ENCODE measurements around the gene FNDC8.
A peak's percentile ranks its signal among the peaks of the same experiment; 100 is the strongest.

The FNDC8 gene

DNA sequence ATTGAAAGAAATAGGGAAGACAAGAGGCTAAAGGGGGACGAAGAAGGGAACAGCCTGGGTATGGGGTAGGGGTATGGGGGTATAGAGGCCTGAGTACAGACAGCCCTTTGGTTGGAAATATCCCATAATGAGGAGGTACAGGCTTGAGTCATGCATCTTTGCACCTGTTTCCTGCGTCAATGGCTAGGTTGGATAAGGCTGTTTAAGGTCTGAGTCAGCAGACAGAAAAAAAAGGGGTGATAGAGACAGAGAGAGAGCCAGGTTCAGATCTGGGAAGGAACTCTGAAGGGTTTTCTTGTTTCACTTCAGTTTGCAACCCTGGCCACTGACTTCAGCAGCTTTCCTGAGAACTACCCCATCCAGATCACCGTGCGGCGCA lies 8.5 kb downstream of the FNDC8 start:
- FAIRE-seq (no peak), DNase-seq (ENCODE audit: insufficient read length) (no peak)
- no peak for TF ChIP-seq POLR2AphosphoS5 (IDR thresholded peaks at IDR 0.05; ENCODE audit: low read depth, low read length)
- TF ChIP-seq TAF1 (IDR thresholded peaks at IDR 0.05; ENCODE audit: borderline replicate concordance, low read depth, low read length), result no peak
- no peak for TF ChIP-seq POLR2A (IDR thresholded peaks at IDR 0.05; ENCODE audit: low read depth, low read length)

DNA sequence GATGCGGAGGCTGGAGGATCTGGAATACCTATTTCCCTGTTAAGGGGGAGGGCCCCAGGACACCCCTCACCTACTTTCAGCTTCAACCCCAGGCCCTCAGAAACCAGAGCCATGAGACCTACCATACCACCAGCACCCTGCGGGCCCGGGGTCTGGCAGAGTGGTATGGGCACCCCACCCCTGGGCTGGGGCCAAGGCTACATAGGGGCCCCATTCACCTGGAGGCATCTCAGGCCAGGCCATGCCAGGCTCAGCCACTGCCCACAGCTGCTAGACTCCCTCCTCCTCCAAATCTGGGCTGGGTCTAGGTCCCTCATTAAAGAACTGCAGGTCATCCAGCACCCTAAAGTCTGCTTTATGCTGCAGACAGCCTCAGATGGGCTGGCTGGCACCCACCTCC lies 9.0 kb downstream of the FNDC8 start:
- DNase-seq (ENCODE audit: insufficient read length), result no peak
- peak; percentile 48 for TF ChIP-seq POLR2AphosphoS5 (IDR thresholded peaks at IDR 0.05; ENCODE audit: low read depth, low read length)
- TF ChIP-seq TAF1 (IDR thresholded peaks at IDR 0.05; ENCODE audit: borderline replicate concordance, low read depth, low read length), result no peak
- no peak for FAIRE-seq

DNA sequence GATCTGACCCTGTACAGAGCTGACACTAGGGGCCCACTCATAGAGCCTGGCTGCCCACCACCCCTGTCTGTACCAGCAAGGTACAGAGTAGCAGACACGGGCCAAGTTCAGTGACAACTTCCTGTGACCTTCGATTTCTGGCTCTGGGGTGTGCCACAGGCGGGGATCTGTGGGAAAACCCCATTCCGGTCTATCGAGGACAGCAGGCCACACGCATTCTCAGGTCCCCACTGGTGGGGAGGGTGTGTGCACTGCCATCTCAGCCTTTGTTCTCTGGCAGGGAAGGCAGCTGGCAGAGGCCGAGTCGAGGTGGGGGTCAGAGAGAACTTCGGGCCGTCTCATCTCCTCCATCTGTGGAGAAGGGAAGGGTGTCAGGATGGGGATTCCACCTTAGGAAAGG lies 10.7 kb downstream of the FNDC8 start:
- FAIRE-seq, result no peak
- TF ChIP-seq TAF1 (IDR thresholded peaks at IDR 0.05; ENCODE audit: borderline replicate concordance, low read depth, low read length), result no peak
- no peak for TF ChIP-seq POLR2A (IDR thresholded peaks at IDR 0.05; ENCODE audit: low read depth, low read length)
- TF ChIP-seq POLR2AphosphoS5 (IDR thresholded peaks at IDR 0.05; ENCODE audit: low read depth, low read length), result no peak
- DNase-seq (ENCODE audit: insufficient read length), result no peak

DNA sequence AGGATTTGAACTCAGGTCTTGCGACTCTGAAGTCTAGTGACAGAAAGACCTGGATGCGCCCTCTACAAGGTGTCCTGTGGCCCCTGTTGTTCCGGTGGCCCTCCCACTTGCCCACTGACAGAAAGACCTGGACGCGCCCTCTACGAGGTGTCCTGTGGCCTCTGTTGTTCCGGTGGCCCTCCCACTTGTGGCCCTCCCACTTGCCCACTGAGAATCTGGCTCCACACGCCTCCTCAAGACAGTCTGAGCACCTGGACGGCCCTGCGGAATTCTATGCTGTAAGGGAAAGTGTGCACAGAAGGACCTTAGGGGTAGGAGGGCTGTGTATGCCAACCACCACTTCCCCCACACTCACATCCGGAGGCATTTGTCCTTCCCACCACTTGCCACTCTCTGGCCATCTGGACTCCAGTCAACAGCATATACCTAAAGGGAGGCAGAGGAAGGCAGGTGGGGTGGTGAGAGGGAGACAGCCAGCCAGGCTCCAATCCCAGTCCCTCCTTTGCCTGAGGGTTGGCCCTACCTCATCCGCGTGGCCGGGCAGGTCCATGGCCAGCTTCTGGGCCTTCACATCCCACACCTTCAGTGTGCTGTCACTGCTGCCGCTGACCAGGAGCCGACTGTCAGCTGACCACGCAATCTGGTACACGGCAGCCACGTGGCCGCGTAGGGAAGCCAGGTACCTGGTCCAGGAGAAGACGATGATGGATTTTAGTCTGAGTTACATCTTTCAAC lies 11.6 kb downstream of the FNDC8 start:
- FAIRE-seq, result no peak
- TF ChIP-seq TAF1 (IDR thresholded peaks at IDR 0.05; ENCODE audit: borderline replicate concordance, low read depth, low read length) (no peak), POLR2A (IDR thresholded peaks at IDR 0.05; ENCODE audit: low read depth, low read length) (no peak), POLR2AphosphoS5 (IDR thresholded peaks at IDR 0.05; ENCODE audit: low read depth, low read length) (no peak)
- DNase-seq (ENCODE audit: insufficient read length), result no peak

DNA sequence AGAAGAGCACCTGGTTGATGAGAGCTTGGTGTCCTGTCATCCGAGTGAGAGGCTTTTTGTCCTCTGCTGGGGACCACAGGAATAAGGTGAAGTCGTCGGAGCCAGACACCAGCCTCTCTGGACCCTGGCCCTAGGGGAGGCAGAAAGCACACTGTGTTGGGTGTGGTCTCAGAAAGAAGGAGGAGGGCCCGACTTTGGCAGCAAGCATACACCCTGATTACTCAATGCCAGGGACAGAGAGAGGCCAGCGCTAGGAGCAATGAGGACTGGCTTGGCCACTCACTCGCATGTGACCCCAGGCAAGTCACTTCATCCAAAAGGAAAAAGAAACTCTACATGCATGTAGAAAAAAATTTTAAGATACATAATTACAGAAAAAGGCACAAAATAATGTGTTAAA lies 13.9 kb downstream of the FNDC8 start:
- TF ChIP-seq TAF1 (IDR thresholded peaks at IDR 0.05; ENCODE audit: borderline replicate concordance, low read depth, low read length), result no peak
- TF ChIP-seq POLR2A (IDR thresholded peaks at IDR 0.05; ENCODE audit: low read depth, low read length), result no peak
- no peak for TF ChIP-seq POLR2AphosphoS5 (IDR thresholded peaks at IDR 0.05; ENCODE audit: low read depth, low read length)
- DNase-seq (ENCODE audit: insufficient read length) (no peak), FAIRE-seq (no peak)

DNA sequence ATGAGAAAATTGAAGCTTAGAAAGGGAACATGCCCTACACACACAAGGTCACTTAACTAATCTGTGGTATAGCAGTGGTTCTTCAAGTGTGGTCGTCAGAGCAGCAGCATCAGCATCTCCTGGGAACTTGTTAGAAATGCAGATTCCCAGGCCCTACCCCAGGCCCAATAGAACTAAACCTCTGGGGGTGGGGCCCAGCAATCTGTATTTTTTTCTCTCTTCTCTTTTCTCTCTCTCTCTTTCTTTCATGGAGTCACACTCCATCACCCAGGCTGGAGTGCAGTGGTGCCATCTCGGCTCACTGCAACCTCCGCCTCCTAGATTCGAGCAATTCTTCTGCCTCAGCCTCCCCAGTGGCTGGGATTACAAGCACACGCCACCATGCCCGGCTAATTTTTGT lies 16.8 kb downstream of the FNDC8 start:
- TF ChIP-seq TAF1 (IDR thresholded peaks at IDR 0.05; ENCODE audit: borderline replicate concordance, low read depth, low read length) (no peak), POLR2A (IDR thresholded peaks at IDR 0.05; ENCODE audit: low read depth, low read length) (no peak), POLR2AphosphoS5 (IDR thresholded peaks at IDR 0.05; ENCODE audit: low read depth, low read length) (no peak)
- no peak for DNase-seq (ENCODE audit: insufficient read length)
- FAIRE-seq, result no peak

DNA sequence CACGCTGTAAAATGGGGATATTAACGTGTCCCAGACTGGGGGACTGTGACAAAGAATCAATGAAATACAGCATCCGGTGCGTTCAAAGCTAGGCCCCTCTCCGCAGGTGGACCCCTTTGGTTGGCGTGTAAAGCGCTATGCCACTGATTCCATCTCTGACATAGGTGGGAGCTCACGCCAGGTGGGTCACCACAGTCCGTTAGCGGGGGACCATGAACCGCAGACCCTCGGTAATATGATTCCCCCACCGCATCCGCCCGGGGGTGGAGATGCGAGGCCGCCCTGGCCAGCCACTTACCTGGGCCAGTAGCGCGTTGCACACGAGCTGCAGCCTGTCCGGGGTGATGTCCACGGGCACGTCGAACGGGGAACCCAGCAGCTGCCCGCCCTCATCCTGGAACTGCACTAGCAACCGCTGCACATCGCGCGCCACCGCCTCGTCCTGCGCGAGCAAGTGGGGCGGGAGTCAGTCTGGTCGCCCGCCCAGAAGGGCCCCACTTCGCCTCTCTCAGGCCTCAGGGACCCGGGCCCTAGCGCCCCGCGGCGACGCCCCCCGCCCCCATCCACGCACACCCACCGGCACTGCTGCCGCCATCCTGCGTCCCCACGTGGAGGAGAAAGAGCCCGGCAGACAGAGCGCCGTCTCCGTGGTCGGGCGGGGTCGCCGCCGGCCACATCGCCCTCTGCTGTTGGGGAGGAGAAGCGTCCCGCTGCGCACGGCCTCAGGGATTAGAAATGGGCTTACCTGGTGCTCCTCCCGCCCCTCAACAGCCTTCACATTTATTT lies 20.5 kb downstream of the FNDC8 start, which contains the start of gene NLE1:
Gene NLE1 (minus strand): TSS at position 623 of the 786 bp plus-strand sequence. CDS start 28 bp downstream, at position 595.
- DNase-seq (ENCODE audit: insufficient read length) (peak; percentile 86), FAIRE-seq (peak; percentile 96)
- TF ChIP-seq TAF1 (IDR thresholded peaks at IDR 0.05; ENCODE audit: borderline replicate concordance, low read depth, low read length) (peak; percentile 96), POLR2AphosphoS5 (IDR thresholded peaks at IDR 0.05; ENCODE audit: low read depth, low read length) (peak; percentile 47; the same call in 1 of the 2 replicates), POLR2A (IDR thresholded peaks at IDR 0.05; ENCODE audit: low read depth, low read length) (peak; percentile 81)

DNA sequence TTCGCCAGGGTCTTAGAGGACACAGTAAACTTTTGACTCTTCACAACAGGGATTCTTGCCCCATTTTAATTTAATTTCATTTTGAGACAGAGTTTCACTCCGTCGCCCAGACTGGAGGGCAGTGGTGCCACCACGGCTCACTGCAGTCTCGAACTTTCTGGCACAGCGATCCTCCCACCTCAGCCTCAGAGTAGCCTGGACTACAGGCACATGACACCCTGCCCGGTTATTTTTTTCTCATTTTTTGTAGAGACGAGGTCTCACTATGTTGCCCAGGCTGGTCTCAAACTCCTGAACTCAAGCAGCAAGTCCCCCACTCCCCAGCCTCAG lies 21.0 kb downstream of the FNDC8 start:
- DNase-seq (ENCODE audit: insufficient read length) (no peak), FAIRE-seq (no peak)
- TF ChIP-seq TAF1 (IDR thresholded peaks at IDR 0.05; ENCODE audit: borderline replicate concordance, low read depth, low read length) (no peak), POLR2A (IDR thresholded peaks at IDR 0.05; ENCODE audit: low read depth, low read length) (no peak), POLR2AphosphoS5 (IDR thresholded peaks at IDR 0.05; ENCODE audit: low read depth, low read length) (no peak)

DNA sequence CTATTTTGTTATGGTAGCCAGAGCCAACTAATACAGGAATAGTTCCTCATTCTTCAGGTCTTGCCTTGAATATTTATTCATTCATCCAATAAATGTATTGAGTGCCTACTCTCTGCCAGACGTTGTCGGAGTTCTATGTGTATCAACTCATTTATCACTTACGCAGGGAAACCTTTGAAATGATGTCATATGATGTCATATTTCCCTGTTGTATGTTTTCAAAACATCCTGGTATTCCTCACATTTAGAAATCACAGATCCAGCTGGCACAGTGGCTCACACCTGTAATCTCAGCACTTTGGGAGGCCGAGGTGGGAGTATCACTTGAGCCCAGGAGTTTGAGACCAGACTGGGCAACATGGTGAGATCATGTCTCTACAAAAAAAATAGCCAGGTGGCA lies 23.4 kb downstream of the FNDC8 start:
- DNase-seq (ENCODE audit: insufficient read length) (no peak), FAIRE-seq (no peak)
- TF ChIP-seq POLR2AphosphoS5 (IDR thresholded peaks at IDR 0.05; ENCODE audit: low read depth, low read length) (no peak), TAF1 (IDR thresholded peaks at IDR 0.05; ENCODE audit: borderline replicate concordance, low read depth, low read length) (no peak), POLR2A (IDR thresholded peaks at IDR 0.05; ENCODE audit: low read depth, low read length) (no peak)

DNA sequence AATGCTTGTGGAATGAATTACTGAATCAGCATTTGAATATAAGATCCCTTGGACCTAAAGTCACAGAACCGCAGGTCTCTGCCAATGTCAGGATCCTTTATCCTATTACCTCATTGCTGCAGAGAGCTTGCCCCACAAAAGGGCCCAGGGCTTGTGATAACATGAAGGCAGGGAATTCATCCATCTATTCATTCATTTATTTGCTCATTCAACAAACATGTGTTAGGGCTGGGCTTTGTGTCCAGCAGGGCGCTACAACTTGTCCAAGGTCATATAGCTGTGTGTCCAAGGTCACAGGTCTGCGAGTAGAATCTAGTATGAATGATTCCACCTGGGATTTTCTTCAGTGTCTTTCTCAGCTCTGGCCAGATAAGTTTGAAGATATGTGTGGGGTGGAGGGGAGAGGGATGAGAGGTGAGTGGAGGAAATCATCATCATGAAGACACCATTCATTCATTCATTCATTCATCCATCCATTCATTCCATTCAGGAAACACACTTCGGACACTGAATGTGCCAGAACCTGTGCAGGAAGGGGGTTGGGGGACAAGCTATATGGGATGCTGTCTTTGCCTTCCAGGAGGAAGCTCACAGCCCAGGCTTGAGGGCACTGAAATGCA lies 24.9 kb downstream of the FNDC8 start:
- TF ChIP-seq TAF1 (IDR thresholded peaks at IDR 0.05; ENCODE audit: borderline replicate concordance, low read depth, low read length) (no peak), POLR2A (IDR thresholded peaks at IDR 0.05; ENCODE audit: low read depth, low read length) (no peak), POLR2AphosphoS5 (IDR thresholded peaks at IDR 0.05; ENCODE audit: low read depth, low read length) (no peak)
- no peak for DNase-seq (ENCODE audit: insufficient read length)
- FAIRE-seq, result no peak

DNA sequence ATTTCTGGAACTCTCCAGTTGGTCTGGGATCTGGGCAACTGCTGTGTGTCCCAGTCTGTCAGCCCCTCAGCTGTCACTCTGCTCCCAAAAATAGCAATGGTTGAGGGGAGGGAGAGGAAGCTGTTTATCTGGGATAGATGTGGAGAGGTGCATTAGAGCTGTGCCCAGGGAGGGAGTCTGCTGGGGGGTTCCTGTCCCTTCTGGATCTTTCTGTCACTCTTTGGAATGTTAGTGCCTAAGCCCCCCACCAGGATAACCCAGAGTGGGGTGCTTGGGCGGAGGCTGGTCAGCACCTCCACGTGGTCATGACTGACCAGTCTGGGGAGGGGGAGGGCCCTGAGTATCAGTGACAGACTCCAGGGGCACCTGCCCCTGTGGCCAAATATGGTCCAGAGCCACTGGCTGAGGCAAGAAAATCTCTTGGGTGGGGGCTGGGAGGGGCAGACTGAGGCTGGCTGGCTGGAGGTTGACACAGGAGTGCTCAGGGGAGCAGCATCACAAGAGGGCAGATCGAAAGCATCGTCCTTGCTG lies 26.0 kb downstream of the FNDC8 start, which contains the start of gene UNC45B:
Gene UNC45B (plus strand): TSS at position 443 of the 531 bp plus-strand sequence. CDS start 447 bp downstream, outside the sequence.
- TF ChIP-seq POLR2AphosphoS5 (IDR thresholded peaks at IDR 0.05; ENCODE audit: low read depth, low read length) (no peak), TAF1 (IDR thresholded peaks at IDR 0.05; ENCODE audit: borderline replicate concordance, low read depth, low read length) (no peak), POLR2A (IDR thresholded peaks at IDR 0.05; ENCODE audit: low read depth, low read length) (no peak)
- FAIRE-seq, result no peak
- no peak for DNase-seq (ENCODE audit: insufficient read length)

Data from GM12892 (cell line).